MCF 10A (cell line): ENCODE results near the gene TSC22D2. TPM values are rescaled to one million over a fixed set of nuclear protein-coding genes. Genes with fewer than 3 reads are reported as not detected.
"Not testable (repeated sequence)": the region's sequence is repeated elsewhere in the genome, so short reads cannot be mapped to it uniquely, and the experiment has no call there.

Experiments
- BruUV-seq: library from RNA; stranded (reverse); fragments of 400-500 nt; replicated peaks from 2 replicates; lab custom pipeline; 2021; lab: Mats Ljungman, UMichigan
- CTCF ChIA-PET: fragments of 300-600 bp; sonication (Branson Sonifier 250); formaldehyde crosslinking; extraction: SDS; loops from one replicate; lab custom pipeline; 2021; ENCODE audit warnings: antibody characterized with exemption, inconsistent platforms; lab: Yijun Ruan, JAX
- POLR2A ChIA-PET: fragments of 300-600, 350-650 bp; sonication (Branson Sonifier 250); formaldehyde crosslinking; extraction: SDS; loops from one replicate; lab custom pipeline; 2020; ENCODE audit warnings: antibody characterized with exemption, inconsistent platforms; lab: Yijun Ruan, JAX
- DNase-seq: peaks from one replicate; pipeline ENCODE4 v3.0.0-alpha.2; 2018; ENCODE audit not compliant: unreplicated experiment
- H3K27ac Mint-ChIP-seq: one replicate; pipeline ENCODE4 v1.8.0; 2022; ENCODE audit warnings: mild to moderate bottlenecking, low read depth, mixed read lengths; ENCODE audit not compliant: unreplicated experiment
- H3K27me3 Mint-ChIP-seq: one replicate; pipeline ENCODE4 v1.8.0; 2022; ENCODE audit warnings: mixed read lengths; ENCODE audit not compliant: insufficient read depth, unreplicated experiment
- H3K36me3 Mint-ChIP-seq: one replicate; pipeline ENCODE4 v1.8.0; 2022; ENCODE audit warnings: mild to moderate bottlenecking, moderate library complexity, mixed read lengths; ENCODE audit not compliant: insufficient read depth, unreplicated experiment
- H3K4me1 Mint-ChIP-seq: one replicate; pipeline ENCODE4 v1.8.0; 2022; ENCODE audit warnings: mixed read lengths; ENCODE audit not compliant: insufficient read depth, unreplicated experiment
- H3K4me3 Mint-ChIP-seq: one replicate; pipeline ENCODE4 v1.8.0; 2022; ENCODE audit warnings: mild to moderate bottlenecking, moderate library complexity, mixed read lengths; ENCODE audit not compliant: unreplicated experiment
- H3K9me3 Mint-ChIP-seq: one replicate; pipeline ENCODE4 v1.8.0; 2022; ENCODE audit warnings: mixed read lengths; ENCODE audit not compliant: unreplicated experiment
- intact Hi-C: fragments of 100-400 bp; cut with micrococcal nuclease; formaldehyde crosslinking; loops from 2 replicates; pipeline ENCODE4 v1.14.1; 2022
- total RNA-seq: library from RNA; stranded (reverse); gene quantifications from 2 replicates; pipeline ENCODE4 v1.2.3, GENCODE V29; 2022
- TF ChIP-seq, protein P1 (sequence below): fragments of 200-600 bp; IDR thresholded peaks from one replicate; pipeline ENCODE4 v1.8.0; 2022; ENCODE audit warnings: antibody characterized with exemption, mild to moderate bottlenecking; ENCODE audit not compliant: unreplicated experiment

Gene TSC22D2
- total RNA-seq, 1 experiment from 2014 or later = 31.2 TPM

DNA sequence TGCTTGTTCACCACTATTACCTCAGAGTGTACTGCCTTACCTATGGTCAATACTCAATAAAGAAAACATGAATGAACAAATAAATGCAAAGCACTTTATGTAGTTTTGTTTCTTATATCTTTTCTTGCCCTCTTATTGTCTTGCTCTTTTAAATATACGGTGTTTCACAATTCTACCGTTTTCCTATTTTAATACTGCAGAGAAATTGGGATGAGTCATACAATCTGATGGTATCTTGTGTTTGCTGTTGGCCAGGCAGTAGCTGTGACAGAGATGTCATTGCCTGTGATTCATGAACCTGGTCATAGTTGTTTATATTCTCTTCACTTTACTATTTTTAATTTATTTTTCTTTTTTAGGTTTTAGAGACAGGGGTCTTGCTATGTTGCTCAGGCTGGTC lies 89.9 kb downstream of the TSC22D2 start:
- intact Hi-C loops = loop anchor here (5.0 kb wide), 1 partner anchor 531 kb away; no protein-coding TSS in a partner anchor
- ChIA-PET POLR2A (interaction anchor here (0.5 to 5.5 kb wide), 13 partner anchors 15 to 1272 kb away, joined by 3 to 68 read pairs (median 4); partner anchors contain the start of genes EIF2A, SERP1 and TSC22D2), CTCF (interaction anchor here (0.7 to 6.0 kb wide), 9 partner anchors 45 to 528 kb away, joined by 3 to 81 read pairs (median 5); partner anchors contain the start of genes PFN2 and TSC22D2)
- no peaks in the 10 kb centered on the region for H3K27me3 Mint-ChIP-seq
- no TSS peak for BruUV-seq
- no peak overlapping the region for H3K27ac Mint-ChIP-seq
- TF ChIP-seq, protein P1, sequence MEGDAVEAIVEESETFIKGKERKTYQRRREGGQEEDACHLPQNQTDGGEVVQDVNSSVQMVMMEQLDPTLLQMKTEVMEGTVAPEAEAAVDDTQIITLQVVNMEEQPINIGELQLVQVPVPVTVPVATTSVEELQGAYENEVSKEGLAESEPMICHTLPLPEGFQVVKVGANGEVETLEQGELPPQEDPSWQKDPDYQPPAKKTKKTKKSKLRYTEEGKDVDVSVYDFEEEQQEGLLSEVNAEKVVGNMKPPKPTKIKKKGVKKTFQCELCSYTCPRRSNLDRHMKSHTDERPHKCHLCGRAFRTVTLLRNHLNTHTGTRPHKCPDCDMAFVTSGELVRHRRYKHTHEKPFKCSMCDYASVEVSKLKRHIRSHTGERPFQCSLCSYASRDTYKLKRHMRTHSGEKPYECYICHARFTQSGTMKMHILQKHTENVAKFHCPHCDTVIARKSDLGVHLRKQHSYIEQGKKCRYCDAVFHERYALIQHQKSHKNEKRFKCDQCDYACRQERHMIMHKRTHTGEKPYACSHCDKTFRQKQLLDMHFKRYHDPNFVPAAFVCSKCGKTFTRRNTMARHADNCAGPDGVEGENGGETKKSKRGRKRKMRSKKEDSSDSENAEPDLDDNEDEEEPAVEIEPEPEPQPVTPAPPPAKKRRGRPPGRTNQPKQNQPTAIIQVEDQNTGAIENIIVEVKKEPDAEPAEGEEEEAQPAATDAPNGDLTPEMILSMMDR = no peak
- H3K4me3 Mint-ChIP-seq = no peak overlapping the region
- peak; percentile 65 for DNase-seq
- H3K9me3 Mint-ChIP-seq = peaks cover 8% of the 10 kb centered on the region
- H3K4me1 Mint-ChIP-seq = peaks cover 17% of the 10 kb centered on the region
- peaks cover 4% of the 10 kb centered on the region for H3K36me3 Mint-ChIP-seq

DNA sequence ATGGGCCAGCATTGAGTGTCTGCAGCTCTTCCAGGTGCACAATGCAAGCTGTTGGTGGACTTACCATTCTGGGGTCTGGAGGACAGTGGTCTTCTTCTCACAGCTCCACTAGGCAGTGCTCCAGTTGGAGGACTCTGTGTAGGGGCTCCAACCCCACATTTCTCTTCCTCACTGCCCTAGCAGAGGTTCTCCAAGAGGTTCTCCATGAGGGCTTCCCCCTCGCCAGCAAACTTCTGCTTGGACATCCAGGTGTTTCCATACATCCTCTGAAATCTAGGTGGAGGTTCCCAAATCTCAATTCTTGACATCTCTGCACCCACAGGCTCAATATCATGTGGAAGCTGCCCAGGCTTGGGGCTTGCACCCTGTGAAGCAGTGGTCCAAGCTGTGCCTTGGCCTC lies 92.9 kb downstream of the TSC22D2 start:
- intact Hi-C loops, H3K27ac Mint-ChIP-seq, BruUV-seq, H3K36me3 Mint-ChIP-seq, H3K27me3 Mint-ChIP-seq, DNase-seq, H3K9me3 Mint-ChIP-seq, H3K4me1 Mint-ChIP-seq, H3K4me3 Mint-ChIP-seq: not testable (repeated sequence)
- POLR2A ChIA-PET = interaction anchor here (0.7 to 0.8 kb wide), 2 partner anchors 33 to 58 kb away, joined by 3 read pairs; no protein-coding TSS in a partner anchor
- CTCF ChIA-PET = interaction anchor here (0.8 to 1.2 kb wide), 2 partner anchors 44 to 262 kb away, joined by 4 to 6 read pairs; no protein-coding TSS in a partner anchor

DNA sequence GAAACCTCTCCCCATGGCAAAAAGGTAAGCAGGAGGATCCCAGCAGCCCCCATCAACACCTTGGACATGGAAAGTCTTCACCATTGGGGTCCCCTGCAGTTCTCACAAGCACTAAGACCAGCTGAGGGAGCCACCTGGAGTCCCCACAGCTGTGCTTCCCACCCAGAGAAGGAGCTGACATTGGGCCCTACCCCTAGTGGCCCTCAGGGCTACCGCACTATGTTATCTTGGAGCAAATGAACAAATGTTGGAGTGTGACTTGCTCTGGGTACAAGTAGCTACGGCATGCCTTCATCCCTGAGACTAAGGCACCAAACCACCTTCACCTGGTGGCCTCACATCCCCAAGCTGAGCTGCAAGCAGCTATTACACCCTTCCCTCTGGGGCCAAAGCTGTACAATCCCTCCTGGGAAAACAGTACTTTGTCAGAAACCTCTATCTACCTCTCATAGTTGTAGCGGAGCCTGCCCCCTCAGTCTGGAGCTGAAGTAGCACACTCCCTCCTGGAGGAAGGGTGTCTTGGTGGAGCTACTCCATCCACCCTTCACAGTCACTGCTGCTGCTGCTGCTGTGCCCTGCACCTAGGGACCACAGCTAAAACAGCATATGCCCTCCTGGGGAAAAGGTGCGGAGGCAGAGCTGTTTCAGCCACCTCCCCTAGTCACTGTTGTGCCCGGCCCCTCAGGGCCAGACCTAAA lies 95.5 kb downstream of the TSC22D2 start:
- intact Hi-C loops = no loop called here
- peaks cover 8% of the 10 kb centered on the region for H3K9me3 Mint-ChIP-seq
- POLR2A ChIA-PET = interaction anchor here (0.7 kb wide), 1 partner anchor 41 kb away, joined by 3 read pairs; no protein-coding TSS in a partner anchor
- CTCF ChIA-PET = interaction anchor here (0.6 to 2.1 kb wide), 5 partner anchors 8 to 517 kb away, joined by 3 to 11 read pairs (median 3); no protein-coding TSS in a partner anchor
- H3K4me3 Mint-ChIP-seq = no peak overlapping the region
- H3K27ac Mint-ChIP-seq = no peak overlapping the region
- no peaks in the 10 kb centered on the region for H3K36me3 Mint-ChIP-seq
- TF ChIP-seq, protein P1 = no peak
- no TSS peak for BruUV-seq
- DNase-seq = no peak
- no peaks in the 10 kb centered on the region for H3K4me1 Mint-ChIP-seq
- no peaks in the 10 kb centered on the region for H3K27me3 Mint-ChIP-seq

DNA sequence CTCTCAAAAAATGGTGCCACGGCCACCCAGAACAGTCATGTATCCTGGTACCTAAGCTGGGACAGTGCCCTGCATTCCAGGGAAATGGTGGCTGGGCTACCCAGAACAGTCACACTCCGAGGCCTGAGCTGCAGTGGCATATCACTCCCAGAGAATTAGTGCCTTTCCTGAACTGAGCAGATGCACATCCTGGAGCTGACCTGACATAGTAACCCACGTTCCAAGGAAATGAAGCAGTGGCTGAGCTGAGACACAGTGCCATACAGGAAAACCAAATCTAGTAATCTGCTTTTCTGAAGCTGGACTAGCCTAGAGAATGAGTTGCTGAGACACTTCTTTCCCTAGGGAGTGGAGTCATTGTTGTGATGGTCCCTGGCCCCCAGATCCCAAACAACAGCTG lies 96.4 kb downstream of the TSC22D2 start:
- intact Hi-C loops = no loop called here
- ChIA-PET POLR2A (no interaction called here), CTCF (interaction anchor here (1.4 to 2.1 kb wide), 2 partner anchors 9 to 95 kb away, joined by 3 to 11 read pairs; no protein-coding TSS in a partner anchor)
- H3K4me3 Mint-ChIP-seq = no peak overlapping the region
- H3K27ac Mint-ChIP-seq = no peak overlapping the region
- DNase-seq = no peak
- H3K27me3 Mint-ChIP-seq = no peaks in the 10 kb centered on the region
- no TSS peak for BruUV-seq
- peaks cover 8% of the 10 kb centered on the region for H3K9me3 Mint-ChIP-seq
- TF ChIP-seq, protein P1 = no peak
- no peaks in the 10 kb centered on the region for H3K36me3 Mint-ChIP-seq
- H3K4me1 Mint-ChIP-seq = no peaks in the 10 kb centered on the region
